GM23248 (cell line): ENCODE results near the gene PPP1CC.

Experiments
- EZH2 ChIP-seq: fragments of 200-600 bp; sonication (generic); IDR thresholded peaks from 2 replicates; pipeline ENCODE4 v1.6.1; 2018; ENCODE audit warnings: antibody characterized with exemption, mild to moderate bottlenecking; ENCODE audit not compliant: insufficient read depth, poor library complexity, severe bottlenecking
- EZH2phosphoT487 ChIP-seq: fragments of 200-600 bp; sonication (generic); IDR thresholded peaks from 2 replicates; pipeline ENCODE4 v1.6.1; 2018; ENCODE audit warnings: antibody characterized with exemption, moderate library complexity, mild to moderate bottlenecking, low read depth; ENCODE audit not compliant: insufficient read depth

GRCh38 chr12:110768960-110769359 is 26.3 kb upstream of the PPP1CC start:
- TF ChIP-seq EZH2 (no peak), EZH2phosphoT487 (no peak)
